Measurements from ENCODE around the gene TEX2. TPM values are rescaled to one million over a fixed set of nuclear protein-coding genes. Genes with fewer than 3 reads are reported as not detected.
A peak's percentile ranks its signal among the peaks of the same experiment; 100 is the strongest.

TEX2 gene
- total and polyA plus RNA-seq, 2 of the 13 experiments (the other 11 are each of a cell fraction or from before 2014, with no cell fraction given): 21.4 to 37.7 TPM

GRCh38 chr17:64128787-64129514, 134.1 kb downstream of the TEX2 start (continued):
- TF ChIP-seq HNF4G (IDR thresholded peaks at IDR 0.05; ENCODE audit: borderline replicate concordance, low read depth, low read length) (no peak), HNF4G (CRISPR knock-in tag; IDR thresholded peaks at IDR 0.05; ENCODE audit: borderline replicate concordance, low read depth) (no peak), CEBPB (IDR thresholded peaks at IDR 0.05; ENCODE audit: borderline replicate concordance, low read depth, low read length) (no peak), ZNF616 (CRISPR knock-in tag; IDR thresholded peaks at IDR 0.05; ENCODE audit: low read depth) (no peak), HNRNPUL1 (IDR thresholded peaks at IDR 0.05; ENCODE audit: low read depth, low read length) (no peak), MAX (IDR thresholded peaks at IDR 0.05) (0 out of 2 replicates have a peak, but pooled peaks have one; percentile 17), ZNF382 (CRISPR knock-in tag; IDR thresholded peaks at IDR 0.05; ENCODE audit: borderline replicate concordance) (no peak), TOPORS (CRISPR knock-in tag; IDR thresholded peaks at IDR 0.05) (no peak), ZBTB44 (CRISPR knock-in tag; IDR thresholded peaks at IDR 0.05) (no peak), ARNT2 (CRISPR knock-in tag; IDR thresholded peaks at IDR 0.05; ENCODE audit: low read depth) (no peak), ZNF605 (CRISPR knock-in tag; IDR thresholded peaks at IDR 0.05) (no peak), SRF (IDR thresholded peaks at IDR 0.05; ENCODE audit: low read depth, low read length) (no peak), ZNF207 (IDR thresholded peaks at IDR 0.05; ENCODE audit: borderline replicate concordance) (no peak), ETV5 (CRISPR knock-in tag; IDR thresholded peaks at IDR 0.05; ENCODE audit: borderline replicate concordance) (no peak), ZSCAN20 (CRISPR knock-in tag; IDR thresholded peaks at IDR 0.05; ENCODE audit: borderline replicate concordance) (no peak), ZNF513 (CRISPR knock-in tag; conservative IDR thresholded peaks at IDR 0.05) (no peak), KDM5A (IDR thresholded peaks at IDR 0.05; ENCODE audit: borderline replicate concordance, low read length) (peak; percentile 59; the same call in 1 of the 2 replicates), ZSCAN29 (CRISPR knock-in tag; conservative IDR thresholded peaks at IDR 0.05) (no peak), ASH2L (IDR thresholded peaks at IDR 0.05; ENCODE audit: insufficient read length, low read depth, low read length) (no peak), ZNF772 (CRISPR knock-in tag; IDR thresholded peaks at IDR 0.05) (no peak), ZBTB20 (CRISPR knock-in tag; IDR thresholded peaks at IDR 0.05; ENCODE audit: borderline replicate concordance, low read depth) (0 out of 2 replicates have a peak, but pooled peaks have one; percentile 11)
- TF ChIP-seq, protein P1, sequence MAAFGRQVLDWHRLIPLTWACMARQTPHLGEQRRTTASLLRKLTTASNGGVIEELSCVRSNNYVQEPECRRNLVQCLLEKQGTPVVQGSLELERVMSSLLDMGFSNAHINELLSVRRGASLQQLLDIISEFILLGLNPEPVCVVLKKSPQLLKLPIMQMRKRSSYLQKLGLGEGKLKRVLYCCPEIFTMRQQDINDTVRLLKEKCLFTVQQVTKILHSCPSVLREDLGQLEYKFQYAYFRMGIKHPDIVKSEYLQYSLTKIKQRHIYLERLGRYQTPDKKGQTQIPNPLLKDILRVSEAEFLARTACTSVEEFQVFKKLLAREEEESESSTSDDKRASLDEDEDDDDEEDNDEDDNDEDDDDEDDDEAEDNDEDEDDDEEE (CRISPR knock-in tag; IDR thresholded peaks at IDR 0.05): no peak
- TF ChIP-seq, protein P2, sequence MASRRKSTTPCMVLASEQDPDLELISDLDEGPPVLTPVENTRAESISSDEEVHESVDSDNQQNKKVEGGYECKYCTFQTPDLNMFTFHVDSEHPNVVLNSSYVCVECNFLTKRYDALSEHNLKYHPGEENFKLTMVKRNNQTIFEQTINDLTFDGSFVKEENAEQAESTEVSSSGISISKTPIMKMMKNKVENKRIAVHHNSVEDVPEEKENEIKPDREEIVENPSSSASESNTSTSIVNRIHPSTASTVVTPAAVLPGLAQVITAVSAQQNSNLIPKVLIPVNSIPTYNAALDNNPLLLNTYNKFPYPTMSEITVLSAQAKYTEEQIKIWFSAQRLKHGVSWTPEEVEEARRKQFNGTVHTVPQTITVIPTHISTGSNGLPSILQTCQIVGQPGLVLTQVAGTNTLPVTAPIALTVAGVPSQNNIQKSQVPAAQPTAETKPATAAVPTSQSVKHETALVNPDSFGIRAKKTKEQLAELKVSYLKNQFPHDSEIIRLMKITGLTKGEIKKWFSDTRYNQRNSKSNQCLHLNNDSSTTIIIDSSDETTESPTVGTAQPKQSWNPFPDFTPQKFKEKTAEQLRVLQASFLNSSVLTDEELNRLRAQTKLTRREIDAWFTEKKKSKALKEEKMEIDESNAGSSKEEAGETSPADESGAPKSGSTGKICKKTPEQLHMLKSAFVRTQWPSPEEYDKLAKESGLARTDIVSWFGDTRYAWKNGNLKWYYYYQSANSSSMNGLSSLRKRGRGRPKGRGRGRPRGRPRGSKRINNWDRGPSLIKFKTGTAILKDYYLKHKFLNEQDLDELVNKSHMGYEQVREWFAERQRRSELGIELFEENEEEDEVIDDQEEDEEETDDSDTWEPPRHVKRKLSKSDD (CRISPR knock-in tag; IDR thresholded peaks at IDR 0.05; ENCODE audit: low read depth): no peak

All from HepG2 (cell line).